Osteoblast (primary cell): Measurements from ENCODE around the gene RCC1. TPM values are rescaled to one million over a fixed set of nuclear protein-coding genes. Genes with fewer than 3 reads are reported as not detected.
"Not testable (repeated sequence)": the region's sequence is repeated elsewhere in the genome, so short reads cannot be mapped to it uniquely, and the experiment has no call there.

Source experiments
- DNase-seq: peaks from one replicate; pipeline ENCODE4 v3.0.0; 2011; ENCODE audit warnings: low spot score, mixed read lengths; ENCODE audit not compliant: insufficient read length; ENCODE audit errors: missing footprints
- H2AFZ ChIP-seq: 2 replicates; pipeline ENCODE4 v1.6.0; 2011; ENCODE audit warnings: mild to moderate bottlenecking, low read length
- H3K27ac ChIP-seq: 2 replicates; pipeline ENCODE4 v1.5.1; 2011; ENCODE audit warnings: mild to moderate bottlenecking, low read depth, low read length, moderate library complexity
- H3K27me3 ChIP-seq: 2 replicates; pipeline ENCODE4 v1.6.0; 2012; ENCODE audit warnings: mild to moderate bottlenecking, control low read depth, inconsistent platforms, low read length, moderate library complexity; ENCODE audit not compliant: insufficient read depth
- H3K36me3 ChIP-seq: 2 replicates; pipeline ENCODE4 v1.5.1; 2011; ENCODE audit warnings: mild to moderate bottlenecking, low read length, control low read depth, moderate library complexity; ENCODE audit not compliant: insufficient read depth
- H3K4me1 ChIP-seq: 2 replicates; pipeline ENCODE4 v1.5.1; 2011; ENCODE audit warnings: mild to moderate bottlenecking, low read length, control low read depth, moderate library complexity; ENCODE audit not compliant: insufficient read depth
- H3K4me2 ChIP-seq: 2 replicates; pipeline ENCODE4 v1.6.0; 2011; ENCODE audit warnings: mild to moderate bottlenecking, low read length; ENCODE audit not compliant: insufficient read depth
- H3K4me3 ChIP-seq: fragments of 200-600 bp; sonication (generic); 3 replicates; pipeline ENCODE4 v1.5.1; 2012; ENCODE audit warnings: mild to moderate bottlenecking, low read length, inconsistent platforms; ENCODE audit not compliant: insufficient read depth
- H3K79me2 ChIP-seq: 2 replicates; pipeline ENCODE4 v1.6.0; 2012; ENCODE audit warnings: mild to moderate bottlenecking, low read length, control low read depth, inconsistent platforms; ENCODE audit not compliant: insufficient read depth
- H3K9me3 ChIP-seq: 2 replicates; pipeline ENCODE4 v1.5.1; 2011; ENCODE audit warnings: low read depth, low read length, control low read depth
- H4K20me1 ChIP-seq: 2 replicates; pipeline ENCODE4 v1.6.0; 2012; ENCODE audit warnings: mild to moderate bottlenecking, low read length, control low read depth; ENCODE audit not compliant: insufficient read depth
- total RNA-seq: library from RNA; depleted of rRNA; stranded (reverse); fragments of >200 nt; gene quantifications from 2 replicates; pipeline ENCODE4 v1.2.3, GENCODE V29; 2012
- TF ChIP-seq, protein P1 (sequence below): IDR thresholded peaks from 2 replicates; pipeline ENCODE4 v1.5.1; 2011; ENCODE audit warnings: mild to moderate bottlenecking, low read depth, low read length, moderate library complexity; ENCODE audit errors: extremely low read depth

RCC1 gene
- total RNA-seq, 1 donor: 35.1 TPM

DNA sequence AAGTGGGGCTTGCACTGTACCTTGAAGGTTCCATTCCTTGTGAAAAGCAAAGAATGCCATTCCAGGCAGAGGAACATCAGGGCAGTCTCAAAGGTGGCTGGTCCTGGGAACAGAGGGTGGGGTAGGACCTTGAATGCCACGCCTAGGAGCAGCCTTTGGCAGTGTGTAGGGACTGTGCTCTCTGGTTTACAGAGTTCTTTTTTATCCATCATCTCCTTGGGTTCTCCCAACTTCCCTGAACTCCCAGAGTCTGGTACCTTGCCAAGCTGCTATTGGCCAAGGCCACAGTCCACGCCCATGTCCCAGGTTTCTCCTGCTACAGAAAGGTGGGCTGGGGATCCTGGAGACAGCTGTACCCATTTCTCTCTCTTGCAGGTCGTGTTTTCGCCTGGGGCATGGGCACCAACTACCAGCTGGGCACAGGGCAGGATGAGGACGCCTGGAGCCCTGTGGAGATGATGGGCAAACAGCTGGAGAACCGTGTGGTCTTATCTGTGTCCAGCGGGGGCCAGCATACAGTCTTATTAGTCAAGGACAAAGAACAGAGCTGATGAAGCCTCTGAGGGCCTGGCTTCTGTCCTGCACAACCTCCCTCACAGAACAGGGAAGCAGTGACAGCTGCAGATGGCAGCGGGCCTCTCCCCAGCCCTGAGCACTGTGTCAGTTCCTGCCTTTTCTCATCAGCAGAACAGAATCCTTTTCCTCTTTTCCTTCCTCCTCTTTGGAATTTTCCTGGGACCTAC lies 31.8 kb downstream of the RCC1 start:
- peaks cover 31% of the 10 kb centered on the region for H3K36me3 ChIP-seq
- TF ChIP-seq, protein P1, sequence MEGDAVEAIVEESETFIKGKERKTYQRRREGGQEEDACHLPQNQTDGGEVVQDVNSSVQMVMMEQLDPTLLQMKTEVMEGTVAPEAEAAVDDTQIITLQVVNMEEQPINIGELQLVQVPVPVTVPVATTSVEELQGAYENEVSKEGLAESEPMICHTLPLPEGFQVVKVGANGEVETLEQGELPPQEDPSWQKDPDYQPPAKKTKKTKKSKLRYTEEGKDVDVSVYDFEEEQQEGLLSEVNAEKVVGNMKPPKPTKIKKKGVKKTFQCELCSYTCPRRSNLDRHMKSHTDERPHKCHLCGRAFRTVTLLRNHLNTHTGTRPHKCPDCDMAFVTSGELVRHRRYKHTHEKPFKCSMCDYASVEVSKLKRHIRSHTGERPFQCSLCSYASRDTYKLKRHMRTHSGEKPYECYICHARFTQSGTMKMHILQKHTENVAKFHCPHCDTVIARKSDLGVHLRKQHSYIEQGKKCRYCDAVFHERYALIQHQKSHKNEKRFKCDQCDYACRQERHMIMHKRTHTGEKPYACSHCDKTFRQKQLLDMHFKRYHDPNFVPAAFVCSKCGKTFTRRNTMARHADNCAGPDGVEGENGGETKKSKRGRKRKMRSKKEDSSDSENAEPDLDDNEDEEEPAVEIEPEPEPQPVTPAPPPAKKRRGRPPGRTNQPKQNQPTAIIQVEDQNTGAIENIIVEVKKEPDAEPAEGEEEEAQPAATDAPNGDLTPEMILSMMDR: no peak
- H2AFZ ChIP-seq: no peak overlapping the region
- H3K27ac ChIP-seq: no peak overlapping the region
- no peaks in the 10 kb centered on the region for H4K20me1 ChIP-seq
- H3K27me3 ChIP-seq: no peaks in the 10 kb centered on the region
- H3K79me2 ChIP-seq: no peaks in the 10 kb centered on the region
- H3K4me2 ChIP-seq: no peak overlapping the region
- no peaks in the 10 kb centered on the region for H3K4me1 ChIP-seq
- no peak overlapping the region for H3K4me3 ChIP-seq
- peak; percentile 29 for DNase-seq
- no peaks in the 10 kb centered on the region for H3K9me3 ChIP-seq

DNA sequence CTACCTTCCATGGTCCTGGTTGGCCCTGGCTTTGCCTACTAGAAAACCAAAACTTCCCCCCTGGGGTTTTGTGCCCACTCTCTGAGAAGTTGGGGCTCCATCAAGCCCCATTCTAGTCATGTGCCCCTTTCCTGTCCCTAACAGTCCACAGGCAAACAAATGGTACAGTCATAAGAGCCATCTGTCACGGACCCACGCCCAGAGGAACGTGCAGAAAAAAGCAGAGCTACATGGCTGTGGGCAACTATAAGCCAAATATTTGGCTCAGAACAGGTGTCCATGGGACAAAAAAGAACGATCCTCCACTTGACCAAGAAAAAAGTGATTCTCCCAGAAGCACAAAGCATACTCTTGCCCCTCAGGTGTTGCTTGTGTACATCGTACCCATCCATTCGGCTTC lies 32.4 kb downstream of the RCC1 start:
- peak; percentile 64 for DNase-seq
- H3K79me2 ChIP-seq: no peaks in the 10 kb centered on the region
- H3K36me3 ChIP-seq: peaks cover 31% of the 10 kb centered on the region
- H3K9me3 ChIP-seq: no peaks in the 10 kb centered on the region
- no peaks in the 10 kb centered on the region for H4K20me1 ChIP-seq
- H3K4me2 ChIP-seq: no peak overlapping the region
- TF ChIP-seq, protein P1: no peak
- no peaks in the 10 kb centered on the region for H3K27me3 ChIP-seq
- H3K27ac ChIP-seq: no peak overlapping the region
- H3K4me1 ChIP-seq: no peaks in the 10 kb centered on the region
- no peak overlapping the region for H2AFZ ChIP-seq
- no peak overlapping the region for H3K4me3 ChIP-seq

DNA sequence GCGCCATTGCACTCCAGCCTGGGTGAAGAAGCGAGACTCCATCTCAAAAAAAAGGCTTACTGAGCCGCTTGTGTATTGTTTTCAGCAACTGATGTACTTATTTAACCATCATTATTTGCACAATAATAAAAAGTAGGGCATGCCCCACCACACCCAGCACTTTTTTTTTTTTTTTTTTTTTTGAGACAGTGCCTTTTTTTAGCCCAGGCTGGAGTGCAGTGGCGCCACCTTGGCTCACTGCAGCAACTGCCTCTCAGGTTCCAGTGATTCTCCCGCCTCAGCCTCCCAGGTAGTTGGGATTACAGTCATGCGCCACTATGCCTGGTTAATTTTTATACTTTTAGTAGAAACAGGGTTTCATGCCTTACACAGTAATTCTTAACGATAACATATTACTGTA lies 34.8 kb downstream of the RCC1 start:
- Histone ChIP-seq H3K36me3 (peaks cover 19% of the 10 kb centered on the region), H3K4me3 (no peak overlapping the region), H3K79me2 (no peaks in the 10 kb centered on the region), H3K27ac (no peak overlapping the region), H3K27me3 (no peaks in the 10 kb centered on the region), H4K20me1 (no peaks in the 10 kb centered on the region), H2AFZ (no peak overlapping the region), H3K4me1 (no peaks in the 10 kb centered on the region), H3K9me3 (no peaks in the 10 kb centered on the region), H3K4me2 (no peak overlapping the region)
- no peak for DNase-seq
- TF ChIP-seq, protein P1: peak; percentile 21

DNA sequence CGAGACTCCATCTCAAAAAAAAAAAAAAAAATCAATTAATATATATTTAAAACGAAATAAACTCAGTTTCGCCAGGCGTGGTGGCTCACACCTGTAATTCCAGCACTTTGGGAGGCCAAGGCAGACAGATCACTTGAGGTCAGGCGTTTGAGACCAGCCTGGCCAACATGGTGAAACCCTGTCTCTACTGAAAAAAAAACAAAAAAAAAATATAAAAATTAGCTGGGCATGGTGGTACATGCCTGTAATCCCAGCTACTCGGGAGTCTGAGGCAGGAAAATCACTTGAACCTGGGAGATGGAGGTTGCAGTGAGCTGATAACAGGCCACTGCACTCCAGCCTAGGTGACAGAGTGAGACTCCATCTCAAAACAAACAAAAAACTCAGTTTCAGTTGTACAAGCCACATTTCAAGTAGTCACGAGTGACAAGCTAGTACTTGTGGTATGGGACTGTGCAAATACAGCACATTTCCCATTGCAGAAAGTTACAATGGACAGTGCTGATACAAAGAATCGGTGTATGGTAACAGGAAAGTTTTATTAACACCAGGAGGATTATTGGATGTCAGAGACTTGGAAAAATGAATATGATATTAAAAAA lies 35.7 kb downstream of the RCC1 start:
- DNase-seq: peak; percentile 58
- not testable (repeated sequence) for H3K79me2 ChIP-seq, H3K9me3 ChIP-seq, H3K4me1 ChIP-seq, H3K4me3 ChIP-seq, H2AFZ ChIP-seq, H3K4me2 ChIP-seq, H3K27ac ChIP-seq, H3K27me3 ChIP-seq, H4K20me1 ChIP-seq
- H3K36me3 ChIP-seq: peaks cover 12% of the 10 kb centered on the region
